TTC549 (cell line): ENCODE results near the gene NUDT22.

Source experiments
- FAIRE-seq: peaks from 2 replicates; lab custom pipeline; 2012; peaks lifted over from hg19 to GRCh38; lab: Jason Lieb, UNC

The NUDT22 gene

GRCh38 chr11:64275031-64275800, 49.1 kb downstream of the NUDT22 start:
- FAIRE-seq = no peak

- no peak for FAIRE-seq
Measured at GRCh38 chr11:64275841-64276240, 49.8 kb downstream of the NUDT22 start.

GRCh38 chr11:64276653-64277431, 50.8 kb downstream of the NUDT22 start:
- FAIRE-seq = no peak

GRCh38 chr11:64278576-64279190, 52.6 kb downstream of the NUDT22 start:
- FAIRE-seq = no peak
